ENCODE measurements around the gene XPOT. TPM values are rescaled to one million over a fixed set of nuclear protein-coding genes. Genes with fewer than 3 reads are reported as not detected.

Gene XPOT
- total RNA-seq, 1 experiment from 2014 or later, result 155 TPM

GRCh38 chr12:64480148-64480547 lies 76.0 kb downstream of the XPOT start:
- Histone ChIP-seq H3K27me3 (ENCODE audit: control insufficient read depth, insufficient read depth, low read length) (no peaks in the 10 kb centered on the region), H3K4me1 (ENCODE audit: control insufficient read depth, insufficient read depth, low read length) (no peaks in the 10 kb centered on the region), H3K4me3 (ENCODE audit: low read depth in 2 of 2, low read length in 2 of 2) (no peak overlapping the region), H3K9me3 (ENCODE audit: control insufficient read depth, insufficient read depth, low read depth, low read length) (no peaks in the 10 kb centered on the region), H3K36me3 (ENCODE audit: control insufficient read depth, insufficient read depth, low read length) (peaks cover 42% of the 10 kb centered on the region), H3K27ac (ENCODE audit: low read length) (no peak overlapping the region)
- intact Hi-C loops (cut with micrococcal nuclease; ENCODE audit: unreplicated experiment) (no loop called here), in situ Hi-C loops (cut with HindIII; ENCODE audit: low pct_unique_long_range_greater_than_20kb, low sequenced_read_pairs) (no loop called here)
- ChIA-PET POLR2A (no interaction called here), CTCF (no interaction called here)
- ATAC-seq, result no peak
- TF ChIP-seq CTCF (IDR thresholded peaks at IDR 0.05) (no peak), POLR2AphosphoS5 (IDR thresholded peaks at IDR 0.05; ENCODE audit: low read depth, low read length) (no peak), SIN3A (IDR thresholded peaks at IDR 0.05; ENCODE audit: borderline replicate concordance, insufficient read depth, low read depth, low read length) (no peak), TCF7L2 (IDR thresholded peaks at IDR 0.05; ENCODE audit: low read depth, low read length) (no peak)
- TF ChIP-seq, protein P1, sequence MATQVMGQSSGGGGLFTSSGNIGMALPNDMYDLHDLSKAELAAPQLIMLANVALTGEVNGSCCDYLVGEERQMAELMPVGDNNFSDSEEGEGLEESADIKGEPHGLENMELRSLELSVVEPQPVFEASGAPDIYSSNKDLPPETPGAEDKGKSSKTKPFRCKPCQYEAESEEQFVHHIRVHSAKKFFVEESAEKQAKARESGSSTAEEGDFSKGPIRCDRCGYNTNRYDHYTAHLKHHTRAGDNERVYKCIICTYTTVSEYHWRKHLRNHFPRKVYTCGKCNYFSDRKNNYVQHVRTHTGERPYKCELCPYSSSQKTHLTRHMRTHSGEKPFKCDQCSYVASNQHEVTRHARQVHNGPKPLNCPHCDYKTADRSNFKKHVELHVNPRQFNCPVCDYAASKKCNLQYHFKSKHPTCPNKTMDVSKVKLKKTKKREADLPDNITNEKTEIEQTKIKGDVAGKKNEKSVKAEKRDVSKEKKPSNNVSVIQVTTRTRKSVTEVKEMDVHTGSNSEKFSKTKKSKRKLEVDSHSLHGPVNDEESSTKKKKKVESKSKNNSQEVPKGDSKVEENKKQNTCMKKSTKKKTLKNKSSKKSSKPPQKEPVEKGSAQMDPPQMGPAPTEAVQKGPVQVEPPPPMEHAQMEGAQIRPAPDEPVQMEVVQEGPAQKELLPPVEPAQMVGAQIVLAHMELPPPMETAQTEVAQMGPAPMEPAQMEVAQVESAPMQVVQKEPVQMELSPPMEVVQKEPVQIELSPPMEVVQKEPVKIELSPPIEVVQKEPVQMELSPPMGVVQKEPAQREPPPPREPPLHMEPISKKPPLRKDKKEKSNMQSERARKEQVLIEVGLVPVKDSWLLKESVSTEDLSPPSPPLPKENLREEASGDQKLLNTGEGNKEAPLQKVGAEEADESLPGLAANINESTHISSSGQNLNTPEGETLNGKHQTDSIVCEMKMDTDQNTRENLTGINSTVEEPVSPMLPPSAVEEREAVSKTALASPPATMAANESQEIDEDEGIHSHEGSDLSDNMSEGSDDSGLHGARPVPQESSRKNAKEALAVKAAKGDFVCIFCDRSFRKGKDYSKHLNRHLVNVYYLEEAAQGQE (IDR thresholded peaks at IDR 0.05; ENCODE audit: insufficient read depth in 1 of 2, low read depth in 2 of 2, low read length in 1 of 2), result no peak
- BruUV-seq (replicated peaks), result no TSS peak
- no peak for DNase-seq (ENCODE audit: low read depth, low spot score)

DNA sequence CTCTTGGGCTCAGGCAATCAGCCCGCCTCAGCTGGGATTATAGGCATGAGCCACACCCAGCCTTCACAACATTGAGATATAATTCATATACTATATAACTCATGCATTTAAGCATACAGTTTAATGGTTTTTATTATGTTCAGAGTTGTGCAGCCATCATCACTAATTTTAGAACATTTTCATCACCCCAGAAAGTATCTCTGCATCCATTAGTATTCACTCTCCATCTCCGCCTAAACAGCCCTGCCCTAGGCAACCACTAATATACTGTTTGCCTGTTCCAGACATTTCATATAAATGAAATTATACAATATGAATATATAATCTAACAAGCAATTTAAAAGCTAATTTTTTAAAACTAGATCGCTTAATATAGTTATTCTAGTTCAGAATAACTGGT lies 82.5 kb downstream of the XPOT start:
- BruUV-seq (replicated peaks), result no TSS peak
- no peak for ATAC-seq
- CTCF ChIA-PET, result no interaction called here
- Histone ChIP-seq H3K4me3 (ENCODE audit: low read depth in 2 of 2, low read length in 2 of 2) (no peak overlapping the region), H3K27me3 (ENCODE audit: control insufficient read depth, insufficient read depth, low read length) (no peaks in the 10 kb centered on the region), H3K36me3 (ENCODE audit: control insufficient read depth, insufficient read depth, low read length) (peaks cover 64% of the 10 kb centered on the region), H3K4me1 (ENCODE audit: control insufficient read depth, insufficient read depth, low read length) (no peaks in the 10 kb centered on the region), H3K9me3 (ENCODE audit: control insufficient read depth, insufficient read depth, low read depth, low read length) (no peaks in the 10 kb centered on the region), H3K27ac (ENCODE audit: low read length) (no peak overlapping the region)
- in situ Hi-C loops (cut with HindIII; ENCODE audit: low pct_unique_long_range_greater_than_20kb, low sequenced_read_pairs) (no loop called here), intact Hi-C loops (cut with micrococcal nuclease; ENCODE audit: unreplicated experiment) (no loop called here)
- POLR2A ChIA-PET, result no interaction called here
- DNase-seq (ENCODE audit: low read depth, low spot score), result no peak
- no peak for TF ChIP-seq TCF7L2 (IDR thresholded peaks at IDR 0.05; ENCODE audit: low read depth, low read length)
- TF ChIP-seq POLR2AphosphoS5 (IDR thresholded peaks at IDR 0.05; ENCODE audit: low read depth, low read length), result no peak
- TF ChIP-seq, protein P1 (IDR thresholded peaks at IDR 0.05; ENCODE audit: insufficient read depth in 1 of 2, low read depth in 2 of 2, low read length in 1 of 2), result no peak
- TF ChIP-seq SIN3A (IDR thresholded peaks at IDR 0.05; ENCODE audit: borderline replicate concordance, insufficient read depth, low read depth, low read length), result no peak
- no peak for TF ChIP-seq CTCF (IDR thresholded peaks at IDR 0.05)
